Measurements from ENCODE around the gene HOXB3.
A peak's percentile ranks its signal among the peaks of the same experiment; 100 is the strongest.

The HOXB3 gene

GRCh38 chr17:48582750-48583069, 7.3 kb downstream of the HOXB3 start:
- no peak for DNase-seq

- no peak for DNase-seq
These were observed 10.1 kb downstream of the HOXB3 start for GRCh38 chr17:48579760-48580554.

GRCh38 chr17:48579471-48579759, 10.6 kb downstream of the HOXB3 start:
- no peak for DNase-seq

GRCh38 chr17:48578616-48579470, 11.2 kb downstream of the HOXB3 start:
- no peak for DNase-seq

GRCh38 chr17:48577946-48578615, 12.0 kb downstream of the HOXB3 start, which contains the start of gene HOXB4:
Gene HOXB4 (minus strand): TSS chr17:48578350. CDS start chr17:48578319, 31 bp downstream.
- peak; percentile 71 for DNase-seq

- no peak for DNase-seq
These were observed 12.6 kb downstream of the HOXB3 start for GRCh38 chr17:48577330-48577945.

GRCh38 chr17:48576479-48577309, 13.3 kb downstream of the HOXB3 start:
- DNase-seq: no peak

- DNase-seq: no peak
These were observed 14.2 kb downstream of the HOXB3 start for GRCh38 chr17:48575673-48576478.

- DNase-seq: no peak
These were observed 14.9 kb downstream of the HOXB3 start for GRCh38 chr17:48575066-48575582.

- DNase-seq: no peak
These were observed 15.5 kb downstream of the HOXB3 start for GRCh38 chr17:48574505-48575065.

GRCh38 chr17:48571826-48572417, 18.1 kb downstream of the HOXB3 start:
- no peak for DNase-seq

- no peak for DNase-seq
These were observed 18.8 kb downstream of the HOXB3 start for GRCh38 chr17:48571024-48571818.

GRCh38 chr17:48570325-48571023, 19.6 kb downstream of the HOXB3 start:
- DNase-seq: no peak

- no peak for DNase-seq
These were observed 20.2 kb downstream of the HOXB3 start for GRCh38 chr17:48569674-48570324.

GRCh38 chr17:48569240-48569582, 20.8 kb downstream of the HOXB3 start:
- no peak for DNase-seq

GRCh38 chr17:48568499-48569239, 21.4 kb downstream of the HOXB3 start:
- DNase-seq: no peak

- no peak for DNase-seq
These were observed 22.2 kb downstream of the HOXB3 start for GRCh38 chr17:48567646-48568354.
